MM.1S (cell line): Measurements from ENCODE around the gene MYO1C.

Experiments
- CTCF ChIP-seq: fragments of 300-600 bp; sonication (generic); IDR thresholded peaks from 2 replicates; pipeline ENCODE4 v1.5.1; 2016; ENCODE audit warnings: antibody characterized with exemption, low read length, mixed read lengths
- EZH2phosphoT487 ChIP-seq: fragments of 300-600 bp; sonication (generic); IDR thresholded peaks from 2 replicates; pipeline ENCODE4 v1.6.1; 2018; ENCODE audit warnings: antibody characterized with exemption, low read length

GRCh38 chr17:1446201-1446600, 46.3 kb downstream of the MYO1C start:
- TF ChIP-seq EZH2phosphoT487 (no peak), CTCF (no peak)
